ENCODE results near the gene CSNK2B. TPM values are rescaled to one million over a fixed set of nuclear protein-coding genes. Genes with fewer than 3 reads are reported as not detected.

CSNK2B gene
- total RNA-seq, 1 experiment from 2014 or later = 267 TPM

GRCh38 chr6:31715022-31715958 is 49.4 kb downstream of the CSNK2B start, which contains the start of gene LY6G6D:
LY6G6D (plus strand) TSS chr6:31715348; CDS start chr6:31715356, 8 bp downstream.
- no peak within 1 kb of the TSS for H3K4me3 ChIP-seq (ENCODE audit: low read length)
- H3K4me1 ChIP-seq (ENCODE audit: insufficient read depth, low read length) = peaks cover 26% of the 10 kb centered on the region
- H3K27me3 ChIP-seq (ENCODE audit: low read length) = no peaks in the 10 kb centered on the region
- TF ChIP-seq EZH2 (IDR thresholded peaks at IDR 0.05; ENCODE audit: low read length, unreplicated experiment) (no peak), EZH2phosphoT487 (IDR thresholded peaks at IDR 0.05; ENCODE audit: borderline replicate concordance, low read length) (no peak)
- TF ChIP-seq, protein P1, sequence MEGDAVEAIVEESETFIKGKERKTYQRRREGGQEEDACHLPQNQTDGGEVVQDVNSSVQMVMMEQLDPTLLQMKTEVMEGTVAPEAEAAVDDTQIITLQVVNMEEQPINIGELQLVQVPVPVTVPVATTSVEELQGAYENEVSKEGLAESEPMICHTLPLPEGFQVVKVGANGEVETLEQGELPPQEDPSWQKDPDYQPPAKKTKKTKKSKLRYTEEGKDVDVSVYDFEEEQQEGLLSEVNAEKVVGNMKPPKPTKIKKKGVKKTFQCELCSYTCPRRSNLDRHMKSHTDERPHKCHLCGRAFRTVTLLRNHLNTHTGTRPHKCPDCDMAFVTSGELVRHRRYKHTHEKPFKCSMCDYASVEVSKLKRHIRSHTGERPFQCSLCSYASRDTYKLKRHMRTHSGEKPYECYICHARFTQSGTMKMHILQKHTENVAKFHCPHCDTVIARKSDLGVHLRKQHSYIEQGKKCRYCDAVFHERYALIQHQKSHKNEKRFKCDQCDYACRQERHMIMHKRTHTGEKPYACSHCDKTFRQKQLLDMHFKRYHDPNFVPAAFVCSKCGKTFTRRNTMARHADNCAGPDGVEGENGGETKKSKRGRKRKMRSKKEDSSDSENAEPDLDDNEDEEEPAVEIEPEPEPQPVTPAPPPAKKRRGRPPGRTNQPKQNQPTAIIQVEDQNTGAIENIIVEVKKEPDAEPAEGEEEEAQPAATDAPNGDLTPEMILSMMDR (conservative IDR thresholded peaks at IDR 0.05; ENCODE audit: low read depth, low read length) = no peak
- CTCF ChIA-PET = no interaction called here
- no peak for ATAC-seq
- H3K79me2 ChIP-seq (ENCODE audit: low read length) = no peaks in the 10 kb centered on the region
- DNase-seq = no peak
- no peaks in the 10 kb centered on the region for H3F3A ChIP-seq (ENCODE audit: low read length, unreplicated experiment)
- POLR2A ChIA-PET (ENCODE audit: unreplicated experiment) = no interaction called here
- intact Hi-C loops (cut with micrococcal nuclease) = loop anchor here (10.0 kb wide), 1 partner anchor 50 kb away; the partner anchor contains the start of gene SAPCD1
- H3K27ac ChIP-seq (ENCODE audit: low read length) = no peak within 1 kb of the TSS
- no peaks in the 10 kb centered on the region for H3K9me2 ChIP-seq (replicated peaks; ENCODE audit: low read length)
- H3K9ac ChIP-seq (ENCODE audit: low read length) = no peak within 1 kb of the TSS
- BruUV-seq (replicated peaks) = no TSS peak
- no peaks in the 10 kb centered on the region for H4K20me1 ChIP-seq (ENCODE audit: low read length)
- H2AFZ ChIP-seq (ENCODE audit: low read length) = no peak within 1 kb of the TSS
- no peaks in the 10 kb centered on the region for H3K36me3 ChIP-seq (ENCODE audit: low read depth, low read length)
- no peak within 1 kb of the TSS for H3K4me2 ChIP-seq (ENCODE audit: low read length)
- no peaks in the 10 kb centered on the region for H3K9me3 ChIP-seq (ENCODE audit: low read length)

- Histone ChIP-seq H3K4me1 (ENCODE audit: insufficient read depth, low read length) (peaks cover 29% of the 10 kb centered on the region), H3K9me2 (replicated peaks; ENCODE audit: low read length) (no peaks in the 10 kb centered on the region), H3K36me3 (ENCODE audit: low read depth, low read length) (no peaks in the 10 kb centered on the region), H2AFZ (ENCODE audit: low read length) (peak overlapping the region; percentile 13), H4K20me1 (ENCODE audit: low read length) (no peaks in the 10 kb centered on the region), H3K4me3 (ENCODE audit: low read length) (peak overlapping the region; percentile 15; the same call in 1 of the 2 replicates), H3K79me2 (ENCODE audit: low read length) (no peaks in the 10 kb centered on the region), H3K27me3 (ENCODE audit: low read length) (no peaks in the 10 kb centered on the region), H3K9ac (ENCODE audit: low read length) (peak overlapping the region; percentile 28; the same call in 1 of the 2 replicates), H3F3A (ENCODE audit: low read length, unreplicated experiment) (no peaks in the 10 kb centered on the region), H3K27ac (ENCODE audit: low read length) (peak overlapping the region; percentile 81), H3K4me2 (ENCODE audit: low read length) (peak overlapping the region; percentile 73), H3K9me3 (ENCODE audit: low read length) (no peaks in the 10 kb centered on the region)
- intact Hi-C loops (cut with micrococcal nuclease) = loop anchor here (10.0 kb wide), 1 partner anchor 47 kb away; the partner anchor contains the start of gene SAPCD1
- BruUV-seq (replicated peaks) = no TSS peak
- ChIA-PET CTCF (no interaction called here), POLR2A (ENCODE audit: unreplicated experiment) (interaction anchor here (0.7 kb wide), 1 partner anchor 74 kb away, joined by 3 read pairs; no protein-coding TSS in a partner anchor)
- DNase-seq = peak; percentile 70
- ATAC-seq = peak; percentile 68
- TF ChIP-seq, protein P1 (conservative IDR thresholded peaks at IDR 0.05; ENCODE audit: low read depth, low read length) = peak; percentile 54
- TF ChIP-seq EZH2phosphoT487 (IDR thresholded peaks at IDR 0.05; ENCODE audit: borderline replicate concordance, low read length) (no peak), EZH2 (IDR thresholded peaks at IDR 0.05; ENCODE audit: low read length, unreplicated experiment) (no peak)
These were observed 51.8 kb downstream of the CSNK2B start for GRCh38 chr6:31717499-31718222.
